NCI-H1105 (cell line): ENCODE data around the gene DBN1.
A peak's percentile ranks its signal among the peaks of the same experiment; 100 is the strongest.

Experiments used
- DNase-seq: peaks from one replicate; lab custom pipeline; 2025; lab: John Stamatoyannopoulos, UW

The DBN1 gene

DNA sequence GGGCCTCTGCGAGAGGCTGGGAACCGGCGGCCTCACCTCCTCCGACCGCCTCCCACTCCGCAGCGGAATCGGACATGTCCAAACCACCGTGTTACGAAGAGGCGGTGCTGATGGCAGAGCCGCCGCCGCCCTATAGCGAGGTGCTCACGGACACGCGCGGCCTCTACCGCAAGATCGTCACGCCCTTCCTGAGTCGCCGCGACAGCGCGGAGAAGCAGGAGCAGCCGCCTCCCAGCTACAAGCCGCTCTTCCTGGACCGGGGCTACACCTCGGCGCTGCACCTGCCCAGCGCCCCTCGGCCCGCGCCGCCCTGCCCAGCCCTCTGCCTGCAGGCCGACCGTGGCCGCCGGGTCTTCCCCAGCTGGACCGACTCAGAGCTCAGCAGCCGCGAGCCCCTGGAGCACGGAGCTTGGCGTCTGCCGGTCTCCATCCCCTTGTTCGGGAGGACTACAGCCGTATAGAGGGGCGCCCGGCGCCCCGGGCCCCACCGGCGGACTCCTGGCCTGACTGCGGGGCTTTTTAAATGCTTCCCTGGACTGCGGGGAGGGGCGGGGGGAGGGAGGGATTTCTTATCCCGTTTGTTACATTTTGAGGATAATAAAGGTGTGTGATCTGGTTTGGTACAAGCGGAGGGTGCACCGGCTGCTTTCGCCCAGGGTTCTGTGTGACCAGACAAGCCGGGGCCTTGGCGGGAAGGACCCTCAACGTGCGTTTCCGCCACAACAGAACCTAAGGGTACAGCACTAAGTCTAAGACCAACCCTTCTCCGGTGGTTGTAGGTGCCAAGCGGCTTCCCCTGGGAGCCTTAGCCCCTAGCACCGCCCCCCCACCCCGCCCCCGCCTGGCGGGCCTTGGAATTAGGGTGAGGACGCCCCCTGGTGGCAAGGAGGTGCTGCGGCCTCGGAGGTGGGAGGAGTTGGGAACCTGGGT, 17.5 kb downstream of the DBN1 start:
- peak; percentile 79 for DNase-seq

DNA sequence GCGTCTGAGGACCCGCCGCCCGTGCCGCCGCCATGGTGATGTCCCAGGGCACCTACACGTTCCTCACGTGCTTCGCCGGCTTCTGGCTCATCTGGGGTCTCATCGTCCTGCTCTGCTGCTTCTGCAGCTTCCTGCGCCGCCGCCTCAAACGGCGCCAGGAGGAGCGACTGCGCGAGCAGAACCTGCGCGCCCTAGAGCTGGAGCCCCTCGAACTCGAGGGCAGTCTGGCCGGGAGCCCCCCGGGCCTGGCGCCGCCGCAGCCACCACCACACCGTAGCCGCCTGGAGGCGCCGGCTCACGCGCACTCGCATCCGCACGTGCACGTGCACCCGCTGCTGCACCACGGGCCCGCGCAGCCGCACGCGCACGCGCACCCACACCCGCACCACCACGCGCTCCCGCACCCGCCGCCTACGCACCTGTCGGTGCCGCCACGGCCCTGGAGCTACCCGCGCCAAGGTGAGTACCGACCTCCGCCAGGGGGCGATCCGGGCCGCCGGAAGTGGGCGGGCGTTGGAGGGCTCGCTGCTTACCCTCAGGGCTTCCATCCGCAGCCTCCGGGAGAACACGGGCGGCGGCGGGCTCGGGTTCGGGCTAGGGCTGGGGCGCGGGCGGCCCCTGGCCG, 18.3 kb downstream of the DBN1 start:
- DNase-seq = peak; percentile 70

- peak; percentile 49 for DNase-seq
These were observed 18.9 kb downstream of the DBN1 start for GRCh38 chr5:177454397-177455035.

DNA sequence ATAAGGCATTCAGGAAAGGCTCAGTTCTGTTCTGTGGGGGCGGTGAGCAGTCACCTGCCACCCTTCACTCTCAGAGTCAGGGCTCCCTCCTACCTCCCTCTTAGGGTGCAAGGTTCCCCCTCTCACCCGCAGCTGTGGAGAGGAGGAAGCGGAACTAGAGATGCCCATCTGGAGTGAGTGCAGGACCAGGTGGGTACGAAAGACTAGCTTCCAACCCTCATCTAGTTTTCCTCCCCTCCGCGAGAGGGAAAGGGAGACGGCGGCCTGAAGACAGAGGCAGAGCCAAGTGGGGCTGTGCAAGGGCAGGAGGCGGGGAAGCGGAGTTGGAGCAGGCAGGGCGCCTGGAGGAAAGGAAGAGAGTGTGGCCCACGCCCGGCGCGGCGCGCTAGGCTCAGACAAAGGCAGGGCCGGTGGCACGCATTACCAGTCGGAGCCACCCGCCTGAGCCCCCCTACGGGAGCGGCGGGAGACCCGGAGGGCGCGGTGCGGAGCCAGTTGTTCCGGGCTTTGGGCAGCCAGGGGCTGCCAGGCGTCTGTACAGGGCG, 19.5 kb downstream of the DBN1 start:
- DNase-seq = peak; percentile 15

GRCh38 chr5:177452688-177453638, 20.5 kb downstream of the DBN1 start:
- no peak for DNase-seq

- no peak for DNase-seq
These were observed 22.6 kb downstream of the DBN1 start for GRCh38 chr5:177450667-177451424.

DNA sequence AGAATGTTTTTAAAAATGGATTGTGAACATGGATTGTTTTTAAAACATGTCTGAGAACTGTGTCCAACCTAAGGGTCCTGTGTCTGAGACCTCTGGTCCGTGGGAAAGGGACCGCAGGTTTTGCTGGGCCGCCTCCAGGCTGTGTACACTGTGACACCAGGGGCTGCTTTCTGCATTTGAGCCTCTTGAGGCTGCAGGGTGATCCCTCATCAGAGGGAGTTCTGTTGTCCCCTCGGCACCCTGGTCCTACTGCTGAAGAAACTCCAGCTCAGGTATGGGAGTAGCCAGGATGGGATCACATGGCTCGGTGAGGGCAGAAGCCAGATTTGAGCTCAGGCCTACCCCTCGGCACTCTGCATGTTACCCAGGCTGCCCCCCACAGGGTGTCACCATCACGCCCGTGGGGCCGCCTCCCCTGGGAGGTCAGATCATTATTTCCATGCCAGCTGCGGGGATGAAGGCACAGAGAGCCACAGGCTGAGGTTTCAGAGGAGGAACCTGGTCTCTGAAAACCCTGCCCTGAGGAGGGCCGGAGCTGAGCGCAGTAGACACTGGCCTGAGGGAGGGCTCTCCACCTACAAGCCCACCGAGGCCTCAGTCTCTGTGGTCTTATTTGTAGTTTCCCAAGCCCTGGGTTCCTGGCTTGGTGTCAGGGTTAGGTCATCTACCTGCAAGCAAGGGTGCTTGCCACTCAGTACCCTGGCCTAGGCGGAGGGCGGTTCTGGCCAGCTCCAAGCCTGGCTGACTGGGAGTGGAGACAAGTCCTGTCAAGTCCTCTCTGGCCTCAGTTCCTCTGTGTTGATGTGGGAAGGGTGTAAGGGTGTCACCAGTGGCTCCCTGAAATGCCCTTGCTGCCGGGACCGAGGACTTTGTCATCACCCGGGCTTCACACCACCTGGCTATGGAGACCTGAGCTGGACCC, 24.0 kb downstream of the DBN1 start:
- DNase-seq = no peak

DNA sequence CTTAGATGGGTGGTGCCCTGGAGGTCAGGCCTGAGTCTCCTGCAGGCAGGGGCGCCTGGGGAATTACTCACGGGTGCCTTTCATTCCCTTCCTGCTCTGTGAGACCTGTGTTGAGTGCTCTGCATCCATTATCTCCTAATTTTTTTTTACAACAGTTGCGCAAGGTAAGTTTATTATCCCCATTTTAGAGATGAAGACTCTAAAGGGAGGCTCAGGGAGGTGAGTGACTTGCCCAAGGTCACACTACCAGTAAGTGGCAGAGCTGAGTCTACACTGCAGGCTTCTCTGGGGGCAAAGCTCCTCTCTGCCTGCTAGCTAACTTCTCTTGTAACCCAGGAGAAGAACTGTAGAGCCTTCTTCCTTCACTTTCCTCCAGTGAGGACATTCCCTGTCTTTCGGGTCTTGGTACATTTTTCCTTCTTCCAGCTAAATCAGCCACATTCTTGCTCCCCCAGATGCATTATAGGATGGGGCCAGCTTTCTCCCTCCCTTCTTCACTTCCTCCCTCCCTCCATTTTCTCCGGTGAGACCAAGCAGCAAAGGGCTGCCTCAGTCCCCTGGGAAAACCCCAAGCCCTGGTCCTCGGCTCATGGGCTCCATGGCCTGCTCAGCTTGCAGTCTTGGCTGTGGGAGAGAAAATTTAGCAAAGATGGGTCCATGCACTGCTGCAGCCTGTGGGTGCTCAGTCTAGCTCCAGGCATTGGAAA, 25.0 kb downstream of the DBN1 start:
- no peak for DNase-seq

GRCh38 chr5:177447611-177448243, 25.7 kb downstream of the DBN1 start:
- no peak for DNase-seq

- peak; percentile 63 for DNase-seq
These were observed 26.3 kb downstream of the DBN1 start for GRCh38 chr5:177447066-177447610.

DNA sequence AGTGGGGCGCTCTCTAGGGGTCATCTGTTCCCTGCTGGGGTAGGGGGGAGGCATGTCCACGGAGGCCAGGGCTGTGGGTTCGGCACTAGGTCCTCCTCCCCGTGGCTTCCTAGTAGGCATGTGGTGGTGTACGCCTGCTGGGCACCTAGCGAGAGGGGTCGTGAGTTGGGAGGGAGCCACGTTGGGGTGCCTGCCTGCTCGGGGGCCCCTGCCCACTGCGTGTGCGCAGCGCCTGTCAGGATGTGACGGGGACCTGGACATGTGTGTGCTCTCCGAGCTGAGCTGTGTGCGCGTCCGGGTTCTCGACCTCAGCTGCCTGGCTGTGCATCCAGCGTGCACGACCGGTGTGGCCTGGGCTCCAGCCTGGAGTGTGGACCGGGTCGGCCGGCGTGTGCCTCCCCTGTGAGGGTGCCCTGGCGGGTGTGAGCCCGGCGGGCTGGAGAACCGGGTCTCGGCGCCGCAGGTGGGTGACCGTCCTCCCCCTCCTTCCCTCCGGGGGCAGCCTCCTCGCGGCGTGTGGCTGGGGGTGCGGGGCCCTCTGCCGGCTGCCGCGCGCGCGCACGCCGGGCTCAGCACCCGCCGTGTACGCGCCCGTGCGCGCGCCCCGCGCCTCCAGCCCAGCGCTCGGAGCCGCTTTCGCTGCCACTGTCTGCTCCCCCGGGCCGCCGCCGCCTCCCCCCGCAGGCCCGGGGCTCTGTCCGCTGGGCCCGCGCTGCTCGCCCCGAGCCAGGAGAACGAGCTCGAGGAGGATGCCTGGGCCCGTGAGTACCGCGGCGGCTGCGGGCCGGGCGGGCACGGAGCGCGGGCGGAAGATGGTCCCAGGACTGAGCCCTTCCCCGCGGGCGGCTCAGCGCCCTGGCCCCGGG, 27.0 kb downstream of the DBN1 start, which contains the start of gene PRR7:
Gene PRR7, plus strand, starts transcription at position 615 of the 866 bp plus-strand sequence. CDS start 8,254 bp downstream, outside the sequence.
- DNase-seq = no peak

- DNase-seq = no peak
These were observed 27.6 kb downstream of the DBN1 start for GRCh38 chr5:177445917-177446199.

- DNase-seq = no peak
These were observed 28.1 kb downstream of the DBN1 start for GRCh38 chr5:177445052-177445916.

- no peak for DNase-seq
These were observed 29.1 kb downstream of the DBN1 start for GRCh38 chr5:177444106-177445051.
